Right cardiac atrium (tissue), 5 donors: Measurements from ENCODE around the gene DGKI. TPM values are rescaled to one million over a fixed set of nuclear protein-coding genes. Genes with fewer than 3 reads are reported as not detected.

Experiments
- ATAC-seq, 2 donors: fragments of 200-7000 bp; cut with Tn5 transposase; one replicate each; pipeline versions ENCODE4 v1.8.0 to v1.9.1; 2020; ENCODE audit warnings: moderate library complexity in 2 of 2, mild to moderate bottlenecking in 1 of 2
- DNase-seq, 3 donors: peaks; one replicate each; pipeline ENCODE4 v3.0.0-alpha.2; 2020
- H3K27ac ChIP-seq: one replicate; pipeline ENCODE4 v1.5.1; 2013; ENCODE audit warnings: mild to moderate bottlenecking, low read length, control low read depth, moderate library complexity
- H3K27me3 ChIP-seq: one replicate; pipeline ENCODE4 v1.6.1; 2013; ENCODE audit not compliant: control insufficient read depth, insufficient read depth
- H3K4me1 ChIP-seq: one replicate; pipeline ENCODE4 v1.6.1; 2013; ENCODE audit warnings: low read length; ENCODE audit not compliant: control insufficient read depth, insufficient read depth
- H3K4me3 ChIP-seq: one replicate; pipeline ENCODE4 v1.5.1; 2013; ENCODE audit warnings: low read length, control low read depth
- H3K9me3 ChIP-seq: one replicate; pipeline ENCODE4 v1.6.1; 2013; ENCODE audit warnings: low read length; ENCODE audit not compliant: control insufficient read depth
- WGBS: extraction: QIAGEN DNeasy Blood & Tissue Kit; methylation state at CpG from one replicate; pipeline ENCODE4 v1.1.7; 2013; 5-methylcytosine and 5-hydroxymethylcytosine counted together
- intact Hi-C, 4 donors: fragments of 100-400 bp; cut with DNase I; formaldehyde crosslinking; loops; one replicate each; pipeline versions ENCODE4 v1.11.0 to v1.14.0; 2022 to 2023
- polyA plus RNA-seq: library from polyadenylated mRNA; stranded (reverse); fragments of 200-250 nt; gene quantifications from one replicate; pipeline ENCODE4 v1.2.3, GENCODE V29; 2013
- total RNA-seq, 4 donors: library from RNA; stranded (reverse); fragmentation: NEBNext Ultra II Directional; extraction: Animal tissue kit (Norgen Biotek cat#: 25700); gene quantifications; one replicate each; pipeline ENCODE4 v1.2.1, GENCODE V29; 2021
- donor health status: healthy with polysubstance abuse.
- donor health status: DM: no; HTN: yes; CAD: no.
- donor health status: DM: no; HTN: no; CAD: no.
- donor health status: DM: no; HTN: yes; CAD: no; lungs with severe emphysema.
- donor health status: DM: yes; HTN: yes; CAD: no.

The DGKI gene
- total and polyA plus RNA-seq, 5 donors: 2.1 to 14.9 (median 7.7) TPM

GRCh38 chr7:137684316-137684715, 162.5 kb downstream of the DGKI start:
- no peak overlapping the region for H3K27ac ChIP-seq

GRCh38 chr7:137682596-137682995, 164.2 kb downstream of the DGKI start:
- Histone ChIP-seq H3K4me3 (no peak overlapping the region), H3K27me3 (no peaks in the 10 kb centered on the region), H3K4me1 (no peaks in the 10 kb centered on the region), H3K9me3 (no peaks in the 10 kb centered on the region), H3K27ac (no peak overlapping the region)
- intact Hi-C loops: no loop called here
- no peak for ATAC-seq
- no peak for DNase-seq

More at GRCh38 chr7:137684316-137684715, 162.5 kb downstream of the DGKI start:
- no peak for ATAC-seq
- DNase-seq: no peak
- Histone ChIP-seq H3K9me3 (no peaks in the 10 kb centered on the region), H3K4me3 (no peak overlapping the region), H3K27me3 (no peaks in the 10 kb centered on the region), H3K4me1 (no peaks in the 10 kb centered on the region)
- 61% methylated on average over 7 of the region's 7 CpGs for WGBS
- intact Hi-C loops: no loop called here

GRCh38 chr7:137681657-137682562, 164.9 kb downstream of the DGKI start:
- Histone ChIP-seq H3K4me1 (no peaks in the 10 kb centered on the region), H3K27ac (no peak overlapping the region), H3K9me3 (no peaks in the 10 kb centered on the region), H3K27me3 (no peaks in the 10 kb centered on the region), H3K4me3 (no peak overlapping the region)
- ATAC-seq: peak; percentile 66 to 67
- no peak for DNase-seq
- intact Hi-C loops: no loop called here
- WGBS: 73% methylated on average over 7 of the region's 7 CpGs

GRCh38 chr7:137674551-137675409, 172.0 kb downstream of the DGKI start:
- no peak for DNase-seq
- H3K4me3 ChIP-seq: no peak overlapping the region
- WGBS: 83% methylated on average over 11 of the region's 11 CpGs
- no peaks in the 10 kb centered on the region for H3K4me1 ChIP-seq
- H3K9me3 ChIP-seq: no peaks in the 10 kb centered on the region
- H3K27ac ChIP-seq: no peak overlapping the region
- intact Hi-C loops: no loop called here
- no peaks in the 10 kb centered on the region for H3K27me3 ChIP-seq
- no peak for ATAC-seq

- WGBS: 74% methylated on average over 3 of the region's 3 CpGs
- H3K4me3 ChIP-seq: no peak overlapping the region
- ATAC-seq: no peak
- DNase-seq: no peak
- no peaks in the 10 kb centered on the region for H3K4me1 ChIP-seq
- no peaks in the 10 kb centered on the region for H3K9me3 ChIP-seq
- intact Hi-C loops: no loop called here
- no peak overlapping the region for H3K27ac ChIP-seq
- H3K27me3 ChIP-seq: no peaks in the 10 kb centered on the region
Measured at GRCh38 chr7:137674048-137674447, 172.7 kb downstream of the DGKI start.

- Histone ChIP-seq H3K4me1 (no peaks in the 10 kb centered on the region), H3K27ac (no peak overlapping the region), H3K4me3 (no peak overlapping the region), H3K27me3 (no peaks in the 10 kb centered on the region), H3K9me3 (no peaks in the 10 kb centered on the region)
- WGBS: 88% methylated on average over 5 of the region's 5 CpGs
- DNase-seq (no peak), ATAC-seq (no peak)
- intact Hi-C loops: no loop called here
Measured at GRCh38 chr7:137671920-137672319, 174.9 kb downstream of the DGKI start.

- intact Hi-C loops: no loop called here
- no peak for ATAC-seq
- Histone ChIP-seq H3K4me3 (no peak overlapping the region), H3K27ac (no peak overlapping the region), H3K4me1 (no peaks in the 10 kb centered on the region), H3K27me3 (no peaks in the 10 kb centered on the region), H3K9me3 (no peaks in the 10 kb centered on the region)
- 73% methylated on average over 7 of the region's 7 CpGs for WGBS
- DNase-seq: no peak
Measured at GRCh38 chr7:137670222-137671064, 176.3 kb downstream of the DGKI start.

GRCh38 chr7:137669706-137670105, 177.1 kb downstream of the DGKI start:
- H3K27me3 ChIP-seq: no peaks in the 10 kb centered on the region
- 54% methylated on average over 2 of the region's 2 CpGs for WGBS
- no peak overlapping the region for H3K4me3 ChIP-seq
- intact Hi-C loops: no loop called here
- H3K4me1 ChIP-seq: no peaks in the 10 kb centered on the region
- DNase-seq (no peak), ATAC-seq (no peak)
- H3K9me3 ChIP-seq: no peaks in the 10 kb centered on the region
- H3K27ac ChIP-seq: no peak overlapping the region

GRCh38 chr7:137668404-137668803, 178.4 kb downstream of the DGKI start:
- WGBS: 58% methylated on average over 2 of the region's 2 CpGs
- no peaks in the 10 kb centered on the region for H3K9me3 ChIP-seq
- H3K4me3 ChIP-seq: no peak overlapping the region
- ATAC-seq (no peak), DNase-seq (no peak)
- no peaks in the 10 kb centered on the region for H3K4me1 ChIP-seq
- no peaks in the 10 kb centered on the region for H3K27me3 ChIP-seq
- intact Hi-C loops: no loop called here
- no peak overlapping the region for H3K27ac ChIP-seq

- H3K4me3 ChIP-seq: no peak overlapping the region
- ATAC-seq (no peak), DNase-seq (no peak)
- intact Hi-C loops: no loop called here
- WGBS: 75% methylated on average over 5 of the region's 5 CpGs
- no peak overlapping the region for H3K27ac ChIP-seq
- no peaks in the 10 kb centered on the region for H3K27me3 ChIP-seq
- H3K9me3 ChIP-seq: no peaks in the 10 kb centered on the region
- H3K4me1 ChIP-seq: no peaks in the 10 kb centered on the region
Measured at GRCh38 chr7:137667633-137668387, 179.0 kb downstream of the DGKI start.
